ENCODE measurements around the gene PRSS23.
A peak's percentile ranks its signal among the peaks of the same experiment; 100 is the strongest.

The PRSS23 gene, protein sequence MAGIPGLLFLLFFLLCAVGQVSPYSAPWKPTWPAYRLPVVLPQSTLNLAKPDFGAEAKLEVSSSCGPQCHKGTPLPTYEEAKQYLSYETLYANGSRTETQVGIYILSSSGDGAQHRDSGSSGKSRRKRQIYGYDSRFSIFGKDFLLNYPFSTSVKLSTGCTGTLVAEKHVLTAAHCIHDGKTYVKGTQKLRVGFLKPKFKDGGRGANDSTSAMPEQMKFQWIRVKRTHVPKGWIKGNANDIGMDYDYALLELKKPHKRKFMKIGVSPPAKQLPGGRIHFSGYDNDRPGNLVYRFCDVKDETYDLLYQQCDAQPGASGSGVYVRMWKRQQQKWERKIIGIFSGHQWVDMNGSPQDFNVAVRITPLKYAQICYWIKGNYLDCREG

GRCh38 chr11:86800076-86800959 lies at the start of gene PRSS23:
TSS of gene PRSS23 (plus strand) at chr11:86800542. CDS start at chr11:86807644, 7,102 bp downstream.
- TF ChIP-seq, protein P1, sequence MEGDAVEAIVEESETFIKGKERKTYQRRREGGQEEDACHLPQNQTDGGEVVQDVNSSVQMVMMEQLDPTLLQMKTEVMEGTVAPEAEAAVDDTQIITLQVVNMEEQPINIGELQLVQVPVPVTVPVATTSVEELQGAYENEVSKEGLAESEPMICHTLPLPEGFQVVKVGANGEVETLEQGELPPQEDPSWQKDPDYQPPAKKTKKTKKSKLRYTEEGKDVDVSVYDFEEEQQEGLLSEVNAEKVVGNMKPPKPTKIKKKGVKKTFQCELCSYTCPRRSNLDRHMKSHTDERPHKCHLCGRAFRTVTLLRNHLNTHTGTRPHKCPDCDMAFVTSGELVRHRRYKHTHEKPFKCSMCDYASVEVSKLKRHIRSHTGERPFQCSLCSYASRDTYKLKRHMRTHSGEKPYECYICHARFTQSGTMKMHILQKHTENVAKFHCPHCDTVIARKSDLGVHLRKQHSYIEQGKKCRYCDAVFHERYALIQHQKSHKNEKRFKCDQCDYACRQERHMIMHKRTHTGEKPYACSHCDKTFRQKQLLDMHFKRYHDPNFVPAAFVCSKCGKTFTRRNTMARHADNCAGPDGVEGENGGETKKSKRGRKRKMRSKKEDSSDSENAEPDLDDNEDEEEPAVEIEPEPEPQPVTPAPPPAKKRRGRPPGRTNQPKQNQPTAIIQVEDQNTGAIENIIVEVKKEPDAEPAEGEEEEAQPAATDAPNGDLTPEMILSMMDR (IDR thresholded peaks at IDR 0.05; ENCODE audit: poor library complexity, severe bottlenecking), result no peak
- H3K4me3 ChIP-seq (ENCODE audit: severe bottlenecking), result peak within 1 kb of the TSS; percentile 75
- H3K36me3 ChIP-seq (ENCODE audit: low read depth), result peaks cover 14% of the 10 kb centered on the region
- H3K4me1 ChIP-seq (ENCODE audit: insufficient read depth, poor library complexity, severe bottlenecking), result peaks cover 50% of the 10 kb centered on the region
- H3K27ac ChIP-seq (ENCODE audit: poor library complexity, severe bottlenecking), result peak within 1 kb of the TSS; percentile 93
- no peak for DNase-seq (ENCODE audit: low spot score)
- ATAC-seq (ENCODE audit: low read depth), result peak; percentile 59
- no peaks in the 10 kb centered on the region for H3K9me3 ChIP-seq (ENCODE audit: severe bottlenecking)
- H3K27me3 ChIP-seq (ENCODE audit: insufficient read depth, poor library complexity, severe bottlenecking), result no peaks in the 10 kb centered on the region

DNA sequence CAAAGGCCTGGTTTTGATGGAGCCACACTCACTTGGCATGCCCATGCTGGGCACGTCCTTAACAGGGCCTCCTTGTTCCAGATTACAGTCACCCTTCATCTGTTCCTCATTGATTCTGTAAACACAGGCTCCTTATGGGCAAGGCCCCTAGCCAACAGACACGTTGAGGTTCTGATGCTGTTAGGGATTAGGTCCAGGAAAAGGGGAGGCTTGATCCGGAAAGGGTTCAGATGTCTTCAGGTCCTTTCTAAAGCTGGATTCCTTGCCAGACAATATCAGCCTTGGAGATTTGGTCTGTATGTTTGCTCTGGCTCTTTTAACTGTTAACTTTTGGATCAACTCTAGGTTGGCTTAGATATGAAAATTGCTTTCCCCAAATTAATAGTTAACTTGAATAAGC lies 46.9 kb upstream of the PRSS23 start:
- Histone ChIP-seq H3K36me3 (ENCODE audit: low read depth) (no peaks in the 10 kb centered on the region), H3K9me3 (ENCODE audit: severe bottlenecking) (no peaks in the 10 kb centered on the region), H3K27ac (ENCODE audit: poor library complexity, severe bottlenecking) (no peak overlapping the region), H3K27me3 (ENCODE audit: insufficient read depth, poor library complexity, severe bottlenecking) (no peaks in the 10 kb centered on the region), H3K4me1 (ENCODE audit: insufficient read depth, poor library complexity, severe bottlenecking) (no peaks in the 10 kb centered on the region), H3K4me3 (ENCODE audit: severe bottlenecking) (no peak overlapping the region)
- DNase-seq (ENCODE audit: low spot score), result no peak
- TF ChIP-seq, protein P1 (IDR thresholded peaks at IDR 0.05; ENCODE audit: poor library complexity, severe bottlenecking), result no peak
- no peak for ATAC-seq (ENCODE audit: low read depth)

DNA sequence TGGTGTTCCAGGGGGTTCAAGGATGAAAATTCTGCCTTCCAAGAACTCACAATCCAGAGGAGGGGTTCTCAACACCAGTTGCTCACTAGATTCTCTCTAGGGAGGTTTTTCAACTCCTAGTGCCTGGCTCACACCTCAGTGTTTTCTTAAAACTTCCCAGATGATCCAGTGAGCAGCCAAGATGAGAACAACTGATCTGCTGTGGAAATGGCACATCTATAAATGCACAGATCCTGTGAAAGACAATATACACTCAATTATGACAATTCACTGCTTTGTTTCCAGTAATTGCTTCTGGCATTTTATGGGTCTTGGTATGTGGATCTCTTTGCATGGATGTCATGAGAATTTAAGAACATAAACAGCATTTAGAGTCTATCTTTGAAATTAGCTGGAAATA lies 45.2 kb upstream of the PRSS23 start:
- no peaks in the 10 kb centered on the region for H3K36me3 ChIP-seq (ENCODE audit: low read depth)
- H3K4me3 ChIP-seq (ENCODE audit: severe bottlenecking), result no peak overlapping the region
- ATAC-seq (ENCODE audit: low read depth) (no peak), DNase-seq (ENCODE audit: low spot score) (no peak)
- H3K9me3 ChIP-seq (ENCODE audit: severe bottlenecking), result no peaks in the 10 kb centered on the region
- TF ChIP-seq, protein P1 (IDR thresholded peaks at IDR 0.05; ENCODE audit: poor library complexity, severe bottlenecking), result no peak
- no peak overlapping the region for H3K27ac ChIP-seq (ENCODE audit: poor library complexity, severe bottlenecking)
- no peaks in the 10 kb centered on the region for H3K4me1 ChIP-seq (ENCODE audit: insufficient read depth, poor library complexity, severe bottlenecking)
- no peaks in the 10 kb centered on the region for H3K27me3 ChIP-seq (ENCODE audit: insufficient read depth, poor library complexity, severe bottlenecking)

DNA sequence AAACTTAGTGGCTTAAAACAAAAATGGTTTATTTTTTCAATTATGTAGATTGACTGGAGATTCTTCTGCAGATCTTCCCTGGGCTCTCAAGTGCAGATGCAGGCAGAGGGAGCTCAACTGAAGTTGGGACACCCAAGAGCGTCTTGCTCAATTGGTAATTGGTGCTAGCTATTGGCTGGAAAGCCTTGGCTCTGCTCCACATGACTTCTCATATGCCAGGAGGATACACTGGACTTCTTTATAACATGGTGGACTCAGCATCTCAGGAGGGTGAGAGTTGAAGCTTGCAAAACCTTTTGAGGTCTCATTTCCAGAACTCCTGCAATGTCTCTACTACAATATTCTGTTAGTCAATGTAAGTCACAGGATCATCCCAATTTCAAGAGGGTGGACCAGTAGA lies 42.2 kb upstream of the PRSS23 start:
- H3K4me3 ChIP-seq (ENCODE audit: severe bottlenecking), result no peak overlapping the region
- no peak for ATAC-seq (ENCODE audit: low read depth)
- TF ChIP-seq, protein P1 (IDR thresholded peaks at IDR 0.05; ENCODE audit: poor library complexity, severe bottlenecking), result no peak
- no peaks in the 10 kb centered on the region for H3K27me3 ChIP-seq (ENCODE audit: insufficient read depth, poor library complexity, severe bottlenecking)
- no peak for DNase-seq (ENCODE audit: low spot score)
- no peak overlapping the region for H3K27ac ChIP-seq (ENCODE audit: poor library complexity, severe bottlenecking)
- H3K36me3 ChIP-seq (ENCODE audit: low read depth), result no peaks in the 10 kb centered on the region
- H3K9me3 ChIP-seq (ENCODE audit: severe bottlenecking), result no peaks in the 10 kb centered on the region
- no peaks in the 10 kb centered on the region for H3K4me1 ChIP-seq (ENCODE audit: insufficient read depth, poor library complexity, severe bottlenecking)

Measured in RWPE2 (cell line).